ENCODE results near the gene ZIC4.

Gene ZIC4

DNA sequence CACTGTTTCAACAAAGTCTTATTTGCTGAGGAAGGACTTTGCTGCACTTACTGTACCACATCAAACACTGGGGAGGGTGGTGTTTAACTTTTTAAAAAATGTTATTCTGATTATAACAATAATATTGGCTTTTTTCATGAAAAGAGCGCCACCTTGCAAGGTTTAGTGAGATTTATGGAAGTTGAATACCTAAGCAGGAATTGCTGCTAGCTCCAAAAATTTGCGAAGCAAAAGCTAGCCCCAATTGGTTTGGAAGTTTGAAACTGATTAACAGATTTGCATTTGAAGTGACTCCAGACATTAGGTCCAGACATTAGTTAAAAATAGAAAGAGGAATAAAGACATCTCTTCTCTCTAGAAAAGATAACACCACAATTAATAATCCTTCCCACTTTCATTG, 9.5 kb upstream of the ZIC4 start:
- H2BK5ac ChIP-seq (ENCODE audit: low read length): no peak overlapping the region
- no peak overlapping the region for H2BK120ac ChIP-seq (ENCODE audit: low read depth, low read length)
- no peak overlapping the region for H3K4me3 ChIP-seq (ENCODE audit: low read length)
- H3K36me3 ChIP-seq (ENCODE audit: control insufficient read depth, insufficient read depth, low read length): no peaks in the 10 kb centered on the region
- H2AK5ac ChIP-seq (ENCODE audit: low read length): no peak overlapping the region
- peaks cover 66% of the 10 kb centered on the region for H3K27me3 ChIP-seq (ENCODE audit: insufficient read depth, low read length, poor library complexity)
- no peak overlapping the region for H4K8ac ChIP-seq (ENCODE audit: low read depth, low read length)
- no peak overlapping the region for H2BK15ac ChIP-seq (replicated peaks; ENCODE audit: low read depth)
- H3K56ac ChIP-seq (ENCODE audit: low read length): no peak overlapping the region
- H3K79me2 ChIP-seq (ENCODE audit: control insufficient read depth, insufficient read depth, low read length): no peaks in the 10 kb centered on the region
- no peaks in the 10 kb centered on the region for H3K79me1 ChIP-seq (ENCODE audit: low read length)
- no CpG with 5 or more reads among the region's 2 CpGs for WGBS (ENCODE audit: extremely low coverage, insufficient coverage, low lambda C conversion rate)
- no peak overlapping the region for H3K18ac ChIP-seq (ENCODE audit: low read length)
- no peak overlapping the region for H3K23ac ChIP-seq (ENCODE audit: low read length)
- H4K5ac ChIP-seq (ENCODE audit: low read length): no peak overlapping the region
- peaks cover 5% of the 10 kb centered on the region for H3K4me1 ChIP-seq (ENCODE audit: control insufficient read depth, low read depth, low read length)
- no peak overlapping the region for H3K4ac ChIP-seq (ENCODE audit: low read depth, low read length)
- H3K27ac ChIP-seq (ENCODE audit: low read depth, low read length): no peak overlapping the region
- DNase-seq: no peak
- no peak overlapping the region for H3K9ac ChIP-seq (ENCODE audit: low read length)
- H3K4me2 ChIP-seq (ENCODE audit: low read length): no peak overlapping the region

DNA sequence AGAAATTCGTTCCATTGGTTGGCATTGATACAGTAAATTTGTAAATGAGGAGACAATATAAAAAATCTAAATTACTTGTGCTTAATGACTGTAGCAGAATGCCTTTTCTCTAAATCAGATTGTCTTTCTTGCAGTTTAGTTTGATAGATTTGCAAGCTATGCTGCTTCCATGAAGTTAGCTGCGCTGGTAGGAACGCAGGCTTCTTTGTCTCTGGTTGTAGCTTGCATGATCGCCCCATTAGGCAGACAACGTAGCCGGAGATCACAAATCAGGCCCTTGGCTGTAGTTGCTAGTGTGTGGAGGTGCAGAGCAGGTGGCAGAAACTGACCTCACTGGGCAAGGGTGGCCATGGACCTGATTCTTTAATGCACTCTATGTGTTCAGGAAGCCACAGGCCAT, 8.9 kb upstream of the ZIC4 start:
- H3K4ac ChIP-seq (ENCODE audit: low read depth, low read length): no peak overlapping the region
- H3K9ac ChIP-seq (ENCODE audit: low read length): no peak overlapping the region
- H2BK120ac ChIP-seq (ENCODE audit: low read depth, low read length): no peak overlapping the region
- WGBS (ENCODE audit: extremely low coverage, insufficient coverage, low lambda C conversion rate): no CpG with 5 or more reads among the region's 6 CpGs
- peak; percentile 25 for DNase-seq
- no peaks in the 10 kb centered on the region for H3K79me2 ChIP-seq (ENCODE audit: control insufficient read depth, insufficient read depth, low read length)
- no peak overlapping the region for H3K18ac ChIP-seq (ENCODE audit: low read length)
- no peak overlapping the region for H2BK5ac ChIP-seq (ENCODE audit: low read length)
- peaks cover 3% of the 10 kb centered on the region for H3K4me1 ChIP-seq (ENCODE audit: control insufficient read depth, low read depth, low read length)
- H2AK5ac ChIP-seq (ENCODE audit: low read length): no peak overlapping the region
- H4K8ac ChIP-seq (ENCODE audit: low read depth, low read length): no peak overlapping the region
- no peak overlapping the region for H3K27ac ChIP-seq (ENCODE audit: low read depth, low read length)
- no peak overlapping the region for H3K56ac ChIP-seq (ENCODE audit: low read length)
- H3K4me2 ChIP-seq (ENCODE audit: low read length): no peak overlapping the region
- no peak overlapping the region for H4K5ac ChIP-seq (ENCODE audit: low read length)
- H3K23ac ChIP-seq (ENCODE audit: low read length): no peak overlapping the region
- peaks cover 66% of the 10 kb centered on the region for H3K27me3 ChIP-seq (ENCODE audit: insufficient read depth, low read length, poor library complexity)
- H3K4me3 ChIP-seq (ENCODE audit: low read length): no peak overlapping the region
- no peaks in the 10 kb centered on the region for H3K79me1 ChIP-seq (ENCODE audit: low read length)
- no peak overlapping the region for H2BK15ac ChIP-seq (replicated peaks; ENCODE audit: low read depth)
- no peaks in the 10 kb centered on the region for H3K36me3 ChIP-seq (ENCODE audit: control insufficient read depth, insufficient read depth, low read length)

DNA sequence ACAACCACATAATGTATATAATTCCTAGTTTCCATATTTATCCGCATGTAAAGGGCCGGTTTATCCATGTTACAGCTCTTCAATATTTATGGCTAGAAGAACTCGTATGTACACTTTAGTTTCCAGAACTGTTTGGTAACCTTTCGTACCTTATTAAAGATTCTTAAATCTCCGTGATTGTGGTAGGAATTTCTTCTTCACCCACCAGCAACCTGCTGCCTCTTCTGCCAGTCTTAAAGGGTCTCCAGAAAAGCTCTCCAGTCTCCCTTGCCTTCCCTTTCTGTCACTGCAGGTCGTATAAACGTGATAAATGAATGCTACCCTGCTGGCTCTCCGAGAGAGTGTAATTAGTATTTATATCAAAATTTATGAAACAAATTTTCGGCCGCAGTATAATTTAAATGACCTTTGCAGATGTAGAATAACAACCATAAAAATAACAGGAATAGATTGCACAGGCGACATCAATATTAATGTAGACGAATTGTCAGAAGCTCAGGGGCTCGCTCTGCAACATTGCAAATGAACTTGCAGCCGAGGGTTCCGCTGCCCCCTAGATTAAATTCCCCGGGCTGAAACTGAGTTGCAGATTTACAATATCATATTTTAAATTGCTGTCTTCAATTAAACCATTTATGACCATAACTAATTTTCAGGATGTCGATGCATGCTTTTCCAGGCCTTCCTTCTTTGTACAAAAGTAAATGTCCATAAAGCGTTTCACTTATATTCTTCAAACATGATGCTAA, 8.2 kb upstream of the ZIC4 start:
- Histone ChIP-seq H4K5ac (ENCODE audit: low read length) (no peak overlapping the region), H3K79me1 (ENCODE audit: low read length) (no peaks in the 10 kb centered on the region), H3K36me3 (ENCODE audit: control insufficient read depth, insufficient read depth, low read length) (no peaks in the 10 kb centered on the region), H3K9ac (ENCODE audit: low read length) (no peak overlapping the region), H3K27ac (ENCODE audit: low read depth, low read length) (no peak overlapping the region), H2AK5ac (ENCODE audit: low read length) (no peak overlapping the region), H3K18ac (ENCODE audit: low read length) (no peak overlapping the region), H2BK15ac (replicated peaks; ENCODE audit: low read depth) (no peak overlapping the region), H3K4me2 (ENCODE audit: low read length) (no peak overlapping the region), H3K4me3 (ENCODE audit: low read length) (no peak overlapping the region), H2BK5ac (ENCODE audit: low read length) (no peak overlapping the region), H3K23ac (ENCODE audit: low read length) (no peak overlapping the region), H3K79me2 (ENCODE audit: control insufficient read depth, insufficient read depth, low read length) (no peaks in the 10 kb centered on the region), H3K4me1 (ENCODE audit: control insufficient read depth, low read depth, low read length) (no peaks in the 10 kb centered on the region), H3K4ac (ENCODE audit: low read depth, low read length) (no peak overlapping the region), H2BK120ac (ENCODE audit: low read depth, low read length) (no peak overlapping the region), H4K8ac (ENCODE audit: low read depth, low read length) (no peak overlapping the region), H3K56ac (ENCODE audit: low read length) (no peak overlapping the region), H3K27me3 (ENCODE audit: insufficient read depth, low read length, poor library complexity) (peaks cover 62% of the 10 kb centered on the region)
- no CpG with 5 or more reads among the region's 18 CpGs for WGBS (ENCODE audit: extremely low coverage, insufficient coverage, low lambda C conversion rate)
- no peak for DNase-seq

DNA sequence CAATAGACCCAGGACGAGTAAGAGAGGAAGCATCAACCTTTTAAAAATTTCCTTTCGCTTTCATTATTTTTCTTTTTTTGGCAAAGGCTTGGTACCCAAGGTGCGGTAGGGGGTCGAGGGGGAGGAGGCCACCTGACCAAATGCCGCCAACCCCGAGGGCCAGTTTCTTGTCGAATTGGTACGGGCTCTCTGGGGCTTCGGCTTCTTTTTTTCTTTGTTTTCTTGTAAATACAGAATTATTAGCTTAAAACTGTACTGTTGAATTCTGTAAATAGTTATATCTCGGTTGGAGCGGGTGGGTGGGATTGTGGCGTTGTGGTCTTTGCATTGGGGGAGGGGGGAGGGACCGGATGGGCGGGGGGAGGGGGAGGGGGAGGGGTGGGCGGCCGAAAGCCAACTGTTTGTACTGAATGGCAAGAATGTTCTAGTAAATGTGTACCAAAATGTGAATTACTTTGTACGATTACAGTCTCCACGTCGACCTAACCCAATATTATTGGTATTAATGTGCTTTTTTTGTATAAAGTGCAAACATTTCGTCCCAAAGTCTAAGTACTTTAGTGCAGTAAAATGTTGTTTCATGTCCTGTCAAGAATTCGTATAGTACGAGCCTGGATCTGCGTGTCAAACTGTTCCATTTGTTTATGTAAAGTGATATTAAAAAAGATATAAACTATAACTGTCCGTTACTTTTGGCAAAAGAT, 7.5 kb upstream of the ZIC4 start:
- Histone ChIP-seq H4K8ac (ENCODE audit: low read depth, low read length) (no peak overlapping the region), H2BK120ac (ENCODE audit: low read depth, low read length) (no peak overlapping the region), H2BK5ac (ENCODE audit: low read length) (no peak overlapping the region), H3K79me2 (ENCODE audit: control insufficient read depth, insufficient read depth, low read length) (no peaks in the 10 kb centered on the region), H2AK5ac (ENCODE audit: low read length) (no peak overlapping the region), H3K4me3 (ENCODE audit: low read length) (no peak overlapping the region), H3K4me2 (ENCODE audit: low read length) (peak overlapping the region; percentile 39), H3K56ac (ENCODE audit: low read length) (no peak overlapping the region), H3K18ac (ENCODE audit: low read length) (no peak overlapping the region), H4K5ac (ENCODE audit: low read length) (no peak overlapping the region), H3K4me1 (ENCODE audit: control insufficient read depth, low read depth, low read length) (no peaks in the 10 kb centered on the region), H3K27ac (ENCODE audit: low read depth, low read length) (no peak overlapping the region), H3K9ac (ENCODE audit: low read length) (no peak overlapping the region), H3K36me3 (ENCODE audit: control insufficient read depth, insufficient read depth, low read length) (no peaks in the 10 kb centered on the region), H3K27me3 (ENCODE audit: insufficient read depth, low read length, poor library complexity) (peaks cover 60% of the 10 kb centered on the region), H3K23ac (ENCODE audit: low read length) (no peak overlapping the region), H2BK15ac (replicated peaks; ENCODE audit: low read depth) (no peak overlapping the region), H3K4ac (ENCODE audit: low read depth, low read length) (no peak overlapping the region), H3K79me1 (ENCODE audit: low read length) (no peaks in the 10 kb centered on the region)
- no CpG with 5 or more reads among the region's 24 CpGs for WGBS (ENCODE audit: extremely low coverage, insufficient coverage, low lambda C conversion rate)
- DNase-seq: peak; percentile 63

DNA sequence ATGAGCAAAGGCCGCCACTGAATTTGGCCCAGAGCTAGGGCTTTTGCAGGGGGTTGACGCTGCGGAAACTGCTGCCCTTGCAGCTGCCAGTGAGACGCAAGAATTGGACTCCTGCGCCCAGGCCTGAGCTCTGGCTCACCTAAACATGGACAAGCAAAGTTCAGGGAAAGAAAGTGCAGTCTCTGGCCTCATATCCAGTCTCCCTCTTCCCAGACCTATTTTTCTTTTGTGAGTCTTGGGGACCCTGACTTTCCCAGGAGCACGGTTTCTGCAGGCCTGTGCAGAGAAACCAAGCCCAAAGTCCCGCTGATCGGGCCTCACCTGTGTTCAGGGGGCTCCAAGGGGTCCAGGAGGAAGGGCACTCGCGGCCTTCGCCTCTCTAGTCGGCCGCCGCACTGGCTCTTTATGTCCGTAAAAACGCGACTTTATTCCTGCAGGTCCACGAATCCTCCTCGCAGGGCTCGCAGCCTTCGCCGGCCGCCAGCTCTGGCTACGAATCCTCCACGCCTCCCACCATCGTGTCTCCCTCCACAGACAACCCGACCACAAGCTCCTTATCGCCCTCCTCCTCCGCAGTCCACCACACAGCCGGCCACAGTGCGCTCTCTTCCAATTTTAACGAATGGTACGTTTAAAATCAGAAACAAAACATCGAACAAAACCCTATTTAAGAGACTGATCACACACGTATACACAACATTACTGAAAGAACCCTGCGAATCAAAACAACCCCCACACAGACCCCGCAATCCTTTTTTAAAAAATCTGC, 6.8 kb upstream of the ZIC4 start:
- Histone ChIP-seq H2BK120ac (ENCODE audit: low read depth, low read length) (no peak overlapping the region), H3K4me2 (ENCODE audit: low read length) (peak overlapping the region; percentile 39), H3K18ac (ENCODE audit: low read length) (no peak overlapping the region), H4K8ac (ENCODE audit: low read depth, low read length) (no peak overlapping the region), H3K79me1 (ENCODE audit: low read length) (no peaks in the 10 kb centered on the region), H2BK15ac (replicated peaks; ENCODE audit: low read depth) (no peak overlapping the region), H2BK5ac (ENCODE audit: low read length) (no peak overlapping the region), H3K4ac (ENCODE audit: low read depth, low read length) (no peak overlapping the region), H3K36me3 (ENCODE audit: control insufficient read depth, insufficient read depth, low read length) (no peaks in the 10 kb centered on the region), H3K56ac (ENCODE audit: low read length) (peak overlapping the region; percentile 61), H3K9ac (ENCODE audit: low read length) (no peak overlapping the region), H3K4me1 (ENCODE audit: control insufficient read depth, low read depth, low read length) (no peaks in the 10 kb centered on the region), H3K79me2 (ENCODE audit: control insufficient read depth, insufficient read depth, low read length) (no peaks in the 10 kb centered on the region), H3K27me3 (ENCODE audit: insufficient read depth, low read length, poor library complexity) (peaks cover 57% of the 10 kb centered on the region), H2AK5ac (ENCODE audit: low read length) (no peak overlapping the region), H3K27ac (ENCODE audit: low read depth, low read length) (no peak overlapping the region), H3K4me3 (ENCODE audit: low read length) (no peak overlapping the region), H4K5ac (ENCODE audit: low read length) (no peak overlapping the region), H3K23ac (ENCODE audit: low read length) (no peak overlapping the region)
- no CpG with 5 or more reads among the region's 37 CpGs for WGBS (ENCODE audit: extremely low coverage, insufficient coverage, low lambda C conversion rate)
- peak; percentile 74 for DNase-seq

All from mesendoderm (in vitro differentiated cells).